ENCODE measurements around the gene LANCL3. TPM values are rescaled to one million over a fixed set of nuclear protein-coding genes. Genes with fewer than 3 reads are reported as not detected.
A peak's percentile ranks its signal among the peaks of the same experiment; 100 is the strongest.
"Not testable (repeated sequence)": the region's sequence is repeated elsewhere in the genome, so short reads cannot be mapped to it uniquely, and the experiment has no call there.

Gene LANCL3
- total RNA-seq, 1 experiment from 2014 or later, result 0.26 TPM

- TF ChIP-seq EZH2 (IDR thresholded peaks at IDR 0.05; ENCODE audit: low read length, unreplicated experiment) (no peak), EZH2phosphoT487 (IDR thresholded peaks at IDR 0.05; ENCODE audit: borderline replicate concordance, low read length) (no peak), CTCF (conservative IDR thresholded peaks at IDR 0.05; ENCODE audit: low read depth, low read length) (no peak)
- Histone ChIP-seq H3K27me3 (ENCODE audit: low read length) (no peaks in the 10 kb centered on the region), H3K27ac (ENCODE audit: low read length) (no peak overlapping the region), H3K79me2 (ENCODE audit: low read length) (no peaks in the 10 kb centered on the region), H3K4me2 (ENCODE audit: low read length) (no peak overlapping the region), H2AFZ (ENCODE audit: low read length) (no peak overlapping the region), H3K9ac (ENCODE audit: low read length) (no peak overlapping the region), H3K9me3 (ENCODE audit: low read length) (no peaks in the 10 kb centered on the region), H4K20me1 (ENCODE audit: low read length) (no peaks in the 10 kb centered on the region), H3K36me3 (ENCODE audit: low read depth, low read length) (no peaks in the 10 kb centered on the region), H3K4me3 (ENCODE audit: low read length) (no peak overlapping the region), H3K9me2 (replicated peaks; ENCODE audit: low read length) (no peaks in the 10 kb centered on the region), H3F3A (ENCODE audit: low read length, unreplicated experiment) (no peaks in the 10 kb centered on the region), H3K4me1 (ENCODE audit: insufficient read depth, low read length) (no peaks in the 10 kb centered on the region)
- ATAC-seq, result no peak
- POLR2A ChIA-PET (ENCODE audit: unreplicated experiment), result no interaction called here
- no TSS peak for BruUV-seq (replicated peaks)
- no peak for DNase-seq
- CTCF ChIA-PET, result no interaction called here
- intact Hi-C loops (cut with micrococcal nuclease), result no loop called here
These were observed 26.4 kb upstream of the LANCL3 start for GRCh38 chrX:37545066-37545465.

GRCh38 chrX:37549619-37550018 lies 21.8 kb upstream of the LANCL3 start:
- H3K9me2 ChIP-seq (replicated peaks; ENCODE audit: low read length); H3K27ac ChIP-seq (ENCODE audit: low read length); H4K20me1 ChIP-seq (ENCODE audit: low read length); H3K4me3 ChIP-seq (ENCODE audit: low read length); BruUV-seq (replicated peaks); intact Hi-C loops (cut with micrococcal nuclease); DNase-seq; H3K4me1 ChIP-seq (ENCODE audit: insufficient read depth, low read length); H3K9me3 ChIP-seq (ENCODE audit: low read length); H3F3A ChIP-seq (ENCODE audit: low read length, unreplicated experiment); H3K4me2 ChIP-seq (ENCODE audit: low read length); H3K9ac ChIP-seq (ENCODE audit: low read length); H3K27me3 ChIP-seq (ENCODE audit: low read length); POLR2A ChIA-PET (ENCODE audit: unreplicated experiment); CTCF ChIA-PET; H3K79me2 ChIP-seq (ENCODE audit: low read length); H2AFZ ChIP-seq (ENCODE audit: low read length); H3K36me3 ChIP-seq (ENCODE audit: low read depth, low read length): not testable (repeated sequence)
- ATAC-seq, result peak; percentile 46; the same call in 1 of the 2 replicates

GRCh38 chrX:37553476-37553875 lies 18.0 kb upstream of the LANCL3 start:
- Histone ChIP-seq H3K9ac (ENCODE audit: low read length) (no peak overlapping the region), H3K9me2 (replicated peaks; ENCODE audit: low read length) (no peaks in the 10 kb centered on the region), H3F3A (ENCODE audit: low read length, unreplicated experiment) (no peaks in the 10 kb centered on the region), H3K4me2 (ENCODE audit: low read length) (no peak overlapping the region), H3K79me2 (ENCODE audit: low read length) (no peaks in the 10 kb centered on the region), H3K36me3 (ENCODE audit: low read depth, low read length) (no peaks in the 10 kb centered on the region), H3K27me3 (ENCODE audit: low read length) (no peaks in the 10 kb centered on the region), H3K27ac (ENCODE audit: low read length) (no peak overlapping the region), H3K4me1 (ENCODE audit: insufficient read depth, low read length) (no peaks in the 10 kb centered on the region), H3K4me3 (ENCODE audit: low read length) (no peak overlapping the region), H2AFZ (ENCODE audit: low read length) (no peak overlapping the region), H3K9me3 (ENCODE audit: low read length) (no peaks in the 10 kb centered on the region), H4K20me1 (ENCODE audit: low read length) (no peaks in the 10 kb centered on the region)
- ChIA-PET CTCF (no interaction called here), POLR2A (ENCODE audit: unreplicated experiment) (no interaction called here)
- intact Hi-C loops (cut with micrococcal nuclease), result no loop called here
- no peak for TF ChIP-seq EZH2phosphoT487 (IDR thresholded peaks at IDR 0.05; ENCODE audit: borderline replicate concordance, low read length)
- no peak for TF ChIP-seq EZH2 (IDR thresholded peaks at IDR 0.05; ENCODE audit: low read length, unreplicated experiment)
- TF ChIP-seq CTCF (conservative IDR thresholded peaks at IDR 0.05; ENCODE audit: low read depth, low read length), result no peak
- ATAC-seq (no peak), DNase-seq (no peak)
- BruUV-seq (replicated peaks), result no TSS peak

- H3K9me3 ChIP-seq (ENCODE audit: low read length); H4K20me1 ChIP-seq (ENCODE audit: low read length); H3K4me3 ChIP-seq (ENCODE audit: low read length); H3K27me3 ChIP-seq (ENCODE audit: low read length); intact Hi-C loops (cut with micrococcal nuclease); CTCF ChIA-PET; H3F3A ChIP-seq (ENCODE audit: low read length, unreplicated experiment); POLR2A ChIA-PET (ENCODE audit: unreplicated experiment); H3K36me3 ChIP-seq (ENCODE audit: low read depth, low read length); ATAC-seq; BruUV-seq (replicated peaks); H3K9ac ChIP-seq (ENCODE audit: low read length); H3K4me1 ChIP-seq (ENCODE audit: insufficient read depth, low read length); H2AFZ ChIP-seq (ENCODE audit: low read length); DNase-seq; H3K27ac ChIP-seq (ENCODE audit: low read length); H3K4me2 ChIP-seq (ENCODE audit: low read length); H3K9me2 ChIP-seq (replicated peaks; ENCODE audit: low read length); H3K79me2 ChIP-seq (ENCODE audit: low read length): not testable (repeated sequence)
These were observed 6.2 kb upstream of the LANCL3 start for GRCh38 chrX:37565254-37565653.

GRCh38 chrX:37570349-37570748 lies 1.1 kb upstream of the LANCL3 start:
- H3K9ac ChIP-seq (ENCODE audit: low read length); DNase-seq; H3K27me3 ChIP-seq (ENCODE audit: low read length); BruUV-seq (replicated peaks); CTCF ChIA-PET; ATAC-seq; H3F3A ChIP-seq (ENCODE audit: low read length, unreplicated experiment); H3K9me3 ChIP-seq (ENCODE audit: low read length); H3K9me2 ChIP-seq (replicated peaks; ENCODE audit: low read length); H3K79me2 ChIP-seq (ENCODE audit: low read length); H3K27ac ChIP-seq (ENCODE audit: low read length); H2AFZ ChIP-seq (ENCODE audit: low read length); H3K36me3 ChIP-seq (ENCODE audit: low read depth, low read length); H3K4me3 ChIP-seq (ENCODE audit: low read length); H4K20me1 ChIP-seq (ENCODE audit: low read length); H3K4me2 ChIP-seq (ENCODE audit: low read length); POLR2A ChIA-PET (ENCODE audit: unreplicated experiment): not testable (repeated sequence)
- H3K4me1 ChIP-seq (ENCODE audit: insufficient read depth, low read length), result peaks cover 11% of the 10 kb centered on the region
- intact Hi-C loops (cut with micrococcal nuclease), result loop anchor here (5.0 kb wide), 2 partner anchors 107 to 252 kb away; no protein-coding TSS in a partner anchor

Measured in PC-3 (cell line).